Psoas muscle (tissue), 8 donors: ENCODE measurements around the gene GCK. TPM values are rescaled to one million over a fixed set of nuclear protein-coding genes. Genes with fewer than 3 reads are reported as not detected.
A peak's percentile ranks its signal among the peaks of the same experiment; 100 is the strongest.

Source experiments
- ATAC-seq, 4 donors: fragments of 200-7000 bp; cut with Tn5 transposase; one replicate each; pipeline ENCODE4 v1.9.1; 2020; ENCODE audit warnings: moderate library complexity in 3 of 4, mild to moderate bottlenecking in 2 of 4
- DNase-seq, 2 donors: peaks; one replicate each; pipeline ENCODE4 v3.0.0-alpha.2; 2020
- H3K27ac ChIP-seq: fragments of 200-600 bp; one replicate; pipeline ENCODE4 v1.8.0; 2022
- H3K27me3 ChIP-seq, 3 donors: fragments of 200-600 bp in 1 of 3; one replicate each; pipeline versions ENCODE4 v1.6.1 to v1.8.0; 2013 to 2022; ENCODE audit warnings: low read length in 2 of 3, mild to moderate bottlenecking in 2 of 3, moderate library complexity in 1 of 3; ENCODE audit not compliant: insufficient read depth in 3 of 3
- H3K36me3 ChIP-seq, 2 donors: fragments of 200-600 bp in 1 of 2; one replicate each; pipeline versions ENCODE4 v1.6.1 to v1.8.0; 2013 to 2022; ENCODE audit warnings: low read depth in 1 of 2, mild to moderate bottlenecking in 1 of 2, moderate library complexity in 1 of 2; ENCODE audit not compliant: insufficient read depth in 1 of 2
- H3K4me1 ChIP-seq: fragments of 200-600 bp; one replicate; pipeline ENCODE4 v1.8.0; 2022
- H3K4me3 ChIP-seq: fragments of 200-600 bp; one replicate; pipeline ENCODE4 v1.8.0; 2022; ENCODE audit warnings: mild to moderate bottlenecking
- H3K9me3 ChIP-seq: fragments of 200-600 bp; one replicate; pipeline ENCODE4 v1.8.0; 2022
- WGBS, 3 donors: extraction: QIAGEN DNeasy Blood & Tissue Kit; methylation state at CpG; one replicate each; pipeline versions ENCODE4 v1.1.6 to v1.1.7; 2013; 5-methylcytosine and 5-hydroxymethylcytosine counted together
- intact Hi-C, 2 donors: fragments of 100-400 bp; cut with DNase I; formaldehyde crosslinking; loops; one replicate each; pipeline versions ENCODE4 v1.11.0 to v1.14.2; 2022
- polyA plus RNA-seq, 3 donors: library from polyadenylated mRNA; stranded (reverse); fragments of 200-250 nt; gene quantifications; one replicate each; pipeline ENCODE4 v1.2.3, GENCODE V29; 2013
- total RNA-seq, 4 donors: library from RNA; stranded (reverse); fragmentation: NEBNext Ultra II Directional in 2 of 4; extraction: Animal tissue kit (Norgen Biotek cat#: 25700) in 2 of 4; gene quantifications; one replicate each; pipeline versions ENCODE4 v1.2.1 to v1.2.4, GENCODE V29; 2021 to 2023
- TF ChIP-seq, protein P1 (sequence below): fragments of 200-600 bp; IDR thresholded peaks from one replicate; pipeline ENCODE4 v1.8.0; 2022; ENCODE audit warnings: antibody characterized with exemption
- donor health status: healthy with polysubstance abuse.
- donor health status: DM: no; HTN: no; CAD: no; lungs with moderate emphysema.
- donor health status: Bipolar disorder and iron deficiency.
- donor health status: healthy.
- donor health status: DM: yes; HTN: yes; CAD: no.
- donor health status: DM: no; HTN: no; CAD: no.
- donor health status: DM: no; HTN: no; CAD: no.
- donor health status: DM: yes; HTN: yes; CAD: no.

Gene GCK
- total and polyA plus RNA-seq, 7 donors = 0.07 to 0.11 (median 0.08) TPM; not detected in 4

DNA sequence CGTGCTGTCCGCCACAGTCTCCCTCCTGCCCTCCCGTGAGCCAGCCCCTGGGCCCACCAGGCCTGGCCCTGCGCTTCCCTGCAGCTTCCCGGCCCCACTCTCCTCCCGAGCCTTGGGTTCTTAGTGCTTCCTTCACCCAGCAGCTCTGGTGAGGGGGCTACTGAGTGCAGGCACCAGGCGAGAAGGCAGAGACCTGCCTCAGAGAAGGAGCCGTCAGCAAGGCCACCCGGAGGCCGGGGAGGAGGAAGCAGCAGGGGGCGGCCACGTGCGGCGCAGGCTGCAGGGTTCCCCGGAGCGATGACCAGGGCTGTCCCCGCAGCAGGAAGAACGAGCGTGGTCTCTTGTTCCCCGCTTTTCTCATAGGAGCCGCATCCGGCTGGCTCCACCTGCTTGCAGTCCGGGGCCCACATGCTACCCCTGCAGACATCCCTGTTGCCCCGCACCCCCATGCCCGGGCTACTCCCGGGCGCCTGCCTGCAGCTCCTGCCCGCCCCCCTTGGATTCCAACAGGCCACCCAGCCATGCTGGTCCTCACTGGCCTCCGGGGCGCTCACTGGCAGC is 32.1 kb upstream of the GCK start:
- no peaks in the 10 kb centered on the region for H3K9me3 ChIP-seq
- H3K27ac ChIP-seq = no peak overlapping the region
- TF ChIP-seq, protein P1, sequence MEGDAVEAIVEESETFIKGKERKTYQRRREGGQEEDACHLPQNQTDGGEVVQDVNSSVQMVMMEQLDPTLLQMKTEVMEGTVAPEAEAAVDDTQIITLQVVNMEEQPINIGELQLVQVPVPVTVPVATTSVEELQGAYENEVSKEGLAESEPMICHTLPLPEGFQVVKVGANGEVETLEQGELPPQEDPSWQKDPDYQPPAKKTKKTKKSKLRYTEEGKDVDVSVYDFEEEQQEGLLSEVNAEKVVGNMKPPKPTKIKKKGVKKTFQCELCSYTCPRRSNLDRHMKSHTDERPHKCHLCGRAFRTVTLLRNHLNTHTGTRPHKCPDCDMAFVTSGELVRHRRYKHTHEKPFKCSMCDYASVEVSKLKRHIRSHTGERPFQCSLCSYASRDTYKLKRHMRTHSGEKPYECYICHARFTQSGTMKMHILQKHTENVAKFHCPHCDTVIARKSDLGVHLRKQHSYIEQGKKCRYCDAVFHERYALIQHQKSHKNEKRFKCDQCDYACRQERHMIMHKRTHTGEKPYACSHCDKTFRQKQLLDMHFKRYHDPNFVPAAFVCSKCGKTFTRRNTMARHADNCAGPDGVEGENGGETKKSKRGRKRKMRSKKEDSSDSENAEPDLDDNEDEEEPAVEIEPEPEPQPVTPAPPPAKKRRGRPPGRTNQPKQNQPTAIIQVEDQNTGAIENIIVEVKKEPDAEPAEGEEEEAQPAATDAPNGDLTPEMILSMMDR = no peak
- no peak for ATAC-seq
- no peaks in the 10 kb centered on the region for H3K36me3 ChIP-seq
- peaks cover 0 to 1% (median 0%) of the 10 kb centered on the region in 3 donors for H3K27me3 ChIP-seq
- no peak overlapping the region for H3K4me3 ChIP-seq
- peaks cover 11% of the 10 kb centered on the region for H3K4me1 ChIP-seq
- peak; percentile 10 to 44 for DNase-seq
- intact Hi-C loops = no loop called here
- 64 to 72% (median 69%) methylated on average over 26 to 30 of the region's 30 CpGs for WGBS, 3 donors

DNA sequence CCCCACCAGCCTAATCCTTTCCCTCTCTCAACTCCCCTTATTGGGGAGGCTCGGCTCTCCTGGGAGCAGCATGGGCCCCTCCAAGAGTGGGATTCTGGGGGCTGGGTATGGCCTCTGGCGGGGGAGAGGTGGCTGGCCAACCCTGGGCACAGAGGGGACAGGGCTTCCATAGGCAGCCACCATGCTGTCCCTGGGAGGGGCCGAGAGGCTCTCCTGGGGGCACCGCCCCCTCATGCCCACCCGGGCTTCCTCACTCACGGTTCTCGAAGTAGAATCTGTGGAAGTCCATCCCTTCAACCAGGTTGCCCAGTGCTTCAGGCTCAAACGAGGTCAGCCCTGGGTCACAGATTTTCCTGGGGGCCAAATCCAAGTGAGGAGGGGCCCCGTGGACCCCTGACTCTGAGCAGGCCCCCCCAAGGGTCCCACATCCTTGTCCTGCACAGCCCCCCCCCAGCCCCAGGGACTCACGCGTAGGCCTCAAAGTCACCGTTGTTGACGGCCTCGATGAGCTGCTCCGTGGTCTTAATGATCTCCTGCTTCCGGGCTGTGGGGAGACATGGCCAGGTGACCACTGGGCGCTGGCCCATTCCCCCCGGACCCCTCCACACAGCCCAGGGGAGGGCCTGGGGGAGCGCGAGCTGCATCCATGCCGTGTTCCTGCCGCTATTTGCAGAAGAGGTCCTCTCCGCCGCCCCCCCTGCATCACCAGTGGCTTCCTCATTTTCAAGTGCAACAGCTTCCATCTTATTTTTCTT is 31.3 kb upstream of the GCK start:
- intact Hi-C loops = no loop called here
- Histone ChIP-seq H3K27me3 (peaks cover 0 to 1% (median 0%) of the 10 kb centered on the region in 3 donors), H3K36me3 (no peaks in the 10 kb centered on the region), H3K4me3 (no peak overlapping the region), H3K27ac (no peak overlapping the region), H3K9me3 (no peaks in the 10 kb centered on the region), H3K4me1 (peaks cover 5% of the 10 kb centered on the region)
- TF ChIP-seq, protein P1 = no peak
- DNase-seq = peak; percentile 4 to 48
- 91 to 94% (median 93%) methylated on average over 23 to 24 of the region's 24 CpGs for WGBS, 3 donors
- ATAC-seq = no peak

DNA sequence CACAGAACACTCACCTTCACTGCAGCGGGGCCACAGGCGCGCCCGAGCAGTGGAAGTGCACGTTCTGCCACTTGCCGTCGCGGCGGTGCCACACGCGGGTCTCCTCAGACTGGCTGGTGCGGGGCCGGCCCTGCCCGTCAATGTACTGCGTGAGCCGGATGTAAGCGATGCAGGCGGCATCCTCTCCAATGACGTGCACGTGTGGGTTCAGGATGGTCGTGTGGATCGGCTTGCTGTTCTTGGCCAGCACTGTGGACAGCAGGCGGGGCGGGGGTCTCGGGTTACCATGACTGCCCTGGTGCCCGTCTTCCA is 30.8 kb upstream of the GCK start:
- WGBS, 3 donors = 83 to 91% (median 91%) methylated on average over 26 of the region's 26 CpGs
- Histone ChIP-seq H3K9me3 (no peaks in the 10 kb centered on the region), H3K4me1 (peaks cover 3% of the 10 kb centered on the region), H3K4me3 (no peak overlapping the region), H3K27me3 (no peaks in the 10 kb centered on the region), H3K27ac (no peak overlapping the region), H3K36me3 (no peaks in the 10 kb centered on the region)
- intact Hi-C loops = no loop called here
- ATAC-seq = no peak
- TF ChIP-seq, protein P1 = no peak
- DNase-seq = peak in 1 of 2 donors; percentile 40

DNA sequence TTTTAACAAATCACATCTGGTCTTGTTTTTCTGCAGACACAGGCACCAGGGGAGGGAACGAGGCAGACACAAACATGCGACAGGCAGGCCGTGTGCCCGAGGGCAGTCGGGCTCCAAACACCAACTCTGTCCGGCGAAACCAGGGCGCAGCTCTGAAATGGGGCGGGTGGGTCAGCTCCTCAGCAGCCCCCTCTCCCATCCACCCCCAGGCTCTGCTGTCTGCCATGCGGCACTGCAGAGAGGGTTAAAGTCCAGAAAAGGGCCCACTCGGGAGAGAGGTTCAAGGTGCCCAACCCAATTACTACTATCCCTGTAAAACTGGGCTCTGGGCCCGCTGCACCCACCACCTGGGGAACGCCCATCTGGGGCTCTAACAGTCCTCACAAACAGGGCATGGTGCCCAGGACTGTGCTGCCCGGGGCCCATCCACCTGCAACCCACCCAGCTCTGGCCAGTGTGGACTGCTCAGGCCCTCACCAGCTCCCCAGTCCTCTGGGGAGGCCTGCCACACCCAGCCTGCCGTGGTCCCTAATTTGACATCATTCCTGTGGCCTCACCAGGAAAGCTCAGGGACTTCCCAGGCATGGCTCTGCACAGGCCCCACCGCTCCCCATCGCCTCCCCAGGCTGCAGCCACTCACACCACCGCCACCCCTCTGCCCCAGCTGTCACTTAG is 30.3 kb upstream of the GCK start:
- intact Hi-C loops = no loop called here

More for the DNA sequence above, 30.3 kb upstream of the GCK start:
- DNase-seq (peak in 1 of 2 donors; percentile 40), ATAC-seq (no peak)
- Histone ChIP-seq H3K9me3 (no peaks in the 10 kb centered on the region), H3K4me3 (no peak overlapping the region), H3K4me1 (peaks cover 6% of the 10 kb centered on the region), H3K27ac (no peak overlapping the region), H3K36me3 (peaks cover 0 to 2% of the 10 kb centered on the region in 2 donors), H3K27me3 (no peaks in the 10 kb centered on the region)
- WGBS, 3 donors = 89 to 94% (median 93%) methylated on average over 18 of the region's 18 CpGs
- TF ChIP-seq, protein P1 = no peak
